B cell (primary cell): ENCODE data around the gene DCTN3. TPM values are rescaled to one million over a fixed set of nuclear protein-coding genes. Genes with fewer than 3 reads are reported as not detected.

Experiments
- ATAC-seq: fragments of 200-7000 bp; cut with Tn5 transposase; one replicate; pipeline ENCODE4 v1.10.0; 2021; ENCODE audit warnings: low read depth, mild to moderate bottlenecking, moderate number of reproducible peaks, moderate library complexity
- CTCF ChIA-PET: fragments of 350-600 bp; sonication (Branson Sonifier 250); formaldehyde crosslinking; loops from one replicate; lab custom pipeline; 2021; ENCODE audit warnings: antibody characterized with exemption, inconsistent platforms; lab: Charles Lee
- POLR2A ChIA-PET: fragments of 350-600 bp; sonication (Branson Sonifier 250); formaldehyde crosslinking; loops from one replicate; lab custom pipeline; 2021; ENCODE audit warnings: antibody characterized with exemption; lab: Charles Lee
- DNase-seq: peaks from one replicate; pipeline ENCODE4 v3.0.0; 2013
- H2AFZ ChIP-seq: 2 replicates; pipeline ENCODE4 v1.6.1; 2012; ENCODE audit warnings: mild to moderate bottlenecking, low read depth, low read length; ENCODE audit not compliant: insufficient read depth, poor library complexity, severe bottlenecking
- H3K27ac ChIP-seq, 2 donors: 1 replicate in 1 of 2; 2 replicates in 1 of 2; pipeline ENCODE4 v1.5.1; 2012 to 2013; ENCODE audit warnings: low read length in 2 of 2, mild to moderate bottlenecking in 2 of 2, moderate library complexity in 1 of 2
- H3K27me3 ChIP-seq, 4 experiments: fragments of 200-600 bp in 1 of 4; sonication (generic) in 1 of 4; replicated peaks in 1 of 4; 1 replicate in 2 of 4; 2 replicates in 2 of 4; pipeline versions ENCODE4 v1.6.1 to v1.7.0; 2013 to 2016; ENCODE audit warnings: low read length in 3 of 4, mild to moderate bottlenecking in 2 of 4, mixed read lengths in 1 of 4, moderate library complexity in 1 of 4; ENCODE audit not compliant: insufficient read depth in 4 of 4, control insufficient read depth in 3 of 4; ENCODE audit errors: control extremely low read depth in 1 of 4
- H3K36me3 ChIP-seq, 2 experiments: replicated peaks in 1 of 2; 1 replicate in 1 of 2; 2 replicates in 1 of 2; pipeline versions ENCODE4 v1.6.1 to v1.7.1; 2013; ENCODE audit warnings: low read length in 1 of 2; ENCODE audit not compliant: insufficient read depth in 2 of 2, control insufficient read depth in 1 of 2; ENCODE audit errors: control extremely low read depth in 1 of 2, extremely low read depth in 1 of 2
- H3K4me1 ChIP-seq, 2 donors: fragments of 200-600 bp in 1 of 2; sonication (generic) in 1 of 2; 1 replicate in 1 of 2; 2 replicates in 1 of 2; pipeline versions ENCODE4 v1.5.1 to v1.6.1; 2013 to 2017; ENCODE audit warnings: low read length in 2 of 2; ENCODE audit not compliant: control insufficient read depth in 2 of 2, insufficient read depth in 2 of 2
- H3K4me2 ChIP-seq: replicated peaks from 2 replicates; pipeline ENCODE3; 2012; ENCODE audit warnings: mild to moderate bottlenecking, low read depth, low read length; ENCODE audit not compliant: poor library complexity, severe bottlenecking
- H3K4me3 ChIP-seq, 5 experiments: fragments of 200-600 bp in 1 of 5; sonication (generic) in 1 of 5; 1 replicate in 3 of 5; 2 replicates in 2 of 5; pipeline versions ENCODE4 v1.5.1 to v1.7.0; 2011 to 2016; ENCODE audit warnings: low read length in 4 of 5, mild to moderate bottlenecking in 4 of 5, low read depth in 2 of 5, control low read depth in 1 of 5, moderate library complexity in 1 of 5; ENCODE audit not compliant: insufficient read depth in 1 of 5; ENCODE audit errors: control extremely low read depth in 1 of 5, extremely low read depth in 1 of 5
- H3K79me2 ChIP-seq: fragments of 200-600 bp; sonication (generic); one replicate; pipeline ENCODE4 v1.6.0; 2016; ENCODE audit warnings: low read length; ENCODE audit not compliant: control insufficient read depth, insufficient read depth
- H3K9ac ChIP-seq: fragments of 200-600 bp; sonication (generic); 2 replicates; pipeline ENCODE4 v1.6.1; 2017; ENCODE audit warnings: mild to moderate bottlenecking, low read length, moderate library complexity
- H3K9me3 ChIP-seq, 3 donors: one replicate each; pipeline versions ENCODE4 v1.6.1 to v1.7.1; 2013; ENCODE audit warnings: low read length in 2 of 3; ENCODE audit not compliant: control insufficient read depth in 2 of 3, insufficient read depth in 1 of 3; ENCODE audit errors: control extremely low read depth in 1 of 3
- H4K20me1 ChIP-seq: 2 replicates; pipeline ENCODE4 v1.6.0; 2012; ENCODE audit warnings: mild to moderate bottlenecking, low read length; ENCODE audit not compliant: insufficient read depth, control insufficient read depth, poor library complexity, severe bottlenecking
- H3K27ac Mint-ChIP-seq: one replicate; pipeline ENCODE4 v1.8.0; 2021; ENCODE audit warnings: mixed read lengths
- H3K27me3 Mint-ChIP-seq: one replicate; pipeline ENCODE4 v1.8.0; 2021; ENCODE audit warnings: mixed read lengths
- H3K4me1 Mint-ChIP-seq: one replicate; pipeline ENCODE4 v1.8.0; 2021; ENCODE audit warnings: mixed read lengths
- H3K4me3 Mint-ChIP-seq: one replicate; pipeline ENCODE4 v1.8.0; 2021; ENCODE audit warnings: mixed read lengths
- H3K9me3 Mint-ChIP-seq: one replicate; pipeline ENCODE4 v1.8.0; 2022; ENCODE audit warnings: mixed read lengths; ENCODE audit not compliant: insufficient read depth
- CTCF ChIP-seq: fragments of 200-600 bp; IDR thresholded peaks from one replicate; pipeline ENCODE4 v1.8.0; 2022; ENCODE audit warnings: antibody characterized with exemption, mild to moderate bottlenecking
- EZH2 ChIP-seq: IDR thresholded peaks from 2 replicates; pipeline ENCODE4 v1.6.1; 2012; ENCODE audit warnings: borderline replicate concordance, low read depth, mild to moderate bottlenecking, moderate library complexity, low read length; ENCODE audit not compliant: insufficient read depth, poor library complexity, severe bottlenecking
- WGBS: methylation state at CpG from one replicate; pipeline ENCODE4 v1.1.5; 2013; ENCODE audit warnings: missing lambda C conversion rate; ENCODE audit not compliant: insufficient coverage; 5-methylcytosine and 5-hydroxymethylcytosine counted together
- intact Hi-C: fragments of 100-400 bp; cut with micrococcal nuclease; formaldehyde crosslinking; loops from one replicate; pipeline ENCODE4 v1.10.0; 2022
- polyA plus RNA-seq: library from polyadenylated mRNA; depleted of rRNA; stranded (reverse); fragments of >200 nt; gene quantifications from 2 replicates; pipeline ENCODE4 v1.2.3, GENCODE V29; 2012
- total RNA-seq, 2 donors: library from RNA; stranded (reverse); fragments of 120-200 nt in 1 of 2; gene quantifications; 1 replicate in 1 of 2; 2 replicates in 1 of 2; pipeline versions ENCODE4 v1.2.3 to v1.2.4, GENCODE V29; 2013 to 2022

The DCTN3 gene
- total and polyA plus RNA-seq, 2 donors (not counting 1 experiment from before 2014, with no cell fraction given) = 48.2 to 75.0 TPM

- CTCF ChIA-PET = interaction anchor here (0.6 to 4.9 kb wide), 7 partner anchors 12 to 415 kb away, joined by 3 to 34 read pairs (median 4); partner anchors contain the start of genes FANCG, GALT and SIGMAR1
- intact Hi-C loops = loop anchor here (1.0 to 5.0 kb wide), 6 partner anchors 19 to 1147 kb away; partner anchors contain the start of genes DNAJB5, GALT, MYORG and RPP25L
These were observed 44.7 kb upstream of the DCTN3 start for GRCh38 chr9:34665067-34665380.

More at GRCh38 chr9:34665067-34665380, 44.7 kb upstream of the DCTN3 start:
- H3K27me3 Mint-ChIP-seq = no peaks in the 10 kb centered on the region
- H3K4me1 Mint-ChIP-seq = peaks cover 20% of the 10 kb centered on the region
- Histone ChIP-seq H3K4me1 (peaks cover 10 to 18% of the 10 kb centered on the region in 2 donors), H3K36me3 (no peaks in the 10 kb centered on the region), H2AFZ (peak overlapping the region; percentile 91), H3K4me2 (peak overlapping the region; percentile 99), H3K9me3 (peaks cover 0 to 13% (median 5%) of the 10 kb centered on the region in 3 donors), H3K27me3 (no peaks in the 10 kb centered on the region), H3K4me3 (peak overlapping the region in 4 of 5 experiments; percentile 65 to 87 (median 85)), H4K20me1 (no peaks in the 10 kb centered on the region), H3K27ac (no peak overlapping the region), H3K9ac (peak overlapping the region; percentile 97), H3K79me2 (no peaks in the 10 kb centered on the region)
- 2% methylated on average over 26 of the region's 26 CpGs for WGBS
- peak overlapping the region; percentile 94 for H3K27ac Mint-ChIP-seq
- ATAC-seq (no peak), DNase-seq (no peak)
- peak overlapping the region; percentile 94 for H3K4me3 Mint-ChIP-seq
- POLR2A ChIA-PET = interaction anchor here (1.0 to 1.8 kb wide), 4 partner anchors 11 to 27 kb away, joined by 3 to 13 read pairs (median 8); partner anchors contain the start of genes GALT and SIGMAR1
- TF ChIP-seq CTCF (no peak), EZH2 (no peak)
- peaks cover 8% of the 10 kb centered on the region for H3K9me3 Mint-ChIP-seq
